GM18858 (cell line): ENCODE results near the gene WFDC2.

Source experiments
- ATAC-seq: cut with Tn5 transposase; IDR thresholded peaks from one replicate; pipeline ENCODE4 v1.9.1; 2021; ENCODE audit not compliant: unreplicated experiment

The WFDC2 gene

DNA sequence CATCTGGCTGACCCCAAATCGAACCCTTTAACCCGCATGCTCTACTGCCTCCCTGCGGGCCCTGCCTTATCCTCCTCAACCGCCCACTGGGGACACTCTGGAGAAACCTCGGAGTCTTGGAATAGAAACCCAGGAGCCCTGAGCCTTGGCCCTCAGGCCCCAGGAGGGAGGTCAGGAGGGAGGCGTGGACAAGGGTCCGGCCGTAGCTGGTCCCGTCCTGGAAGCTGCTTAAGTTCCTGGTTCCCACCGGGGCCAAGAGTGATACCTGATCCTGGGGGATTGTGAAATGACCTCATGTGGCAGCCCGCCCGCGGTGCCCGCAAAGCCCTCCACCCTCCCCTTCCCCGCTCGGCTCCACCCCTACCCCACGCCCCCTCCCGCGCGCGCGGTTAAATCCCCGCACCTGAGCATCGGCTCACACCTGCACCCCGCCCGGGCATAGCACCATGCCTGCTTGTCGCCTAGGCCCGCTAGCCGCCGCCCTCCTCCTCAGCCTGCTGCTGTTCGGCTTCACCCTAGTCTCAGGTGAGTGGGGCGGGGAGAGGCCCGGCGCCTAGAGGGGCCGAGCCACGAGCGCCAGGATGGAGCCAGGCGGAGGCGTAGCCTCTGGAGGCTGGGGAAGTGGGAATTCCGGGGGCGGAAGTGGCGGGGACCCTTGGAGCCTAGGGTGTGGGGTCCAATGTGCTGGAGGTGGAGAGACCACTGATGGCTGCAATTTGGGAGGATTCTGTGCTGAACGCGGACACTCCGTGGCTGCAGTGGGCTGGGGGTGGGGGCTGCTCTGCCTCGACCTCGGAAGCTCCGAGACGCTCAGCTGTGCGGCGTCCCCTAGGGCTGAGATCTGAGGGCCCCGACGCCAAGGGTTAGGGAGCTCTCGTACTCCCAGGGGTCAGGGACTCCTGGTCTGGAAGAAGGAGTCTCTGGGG, at the start of gene WFDC2:
Gene WFDC2 (plus strand): TSS at position 418 of the 926 bp plus-strand sequence. CDS start 29 bp downstream, at position 447.
- ATAC-seq = no peak

DNA sequence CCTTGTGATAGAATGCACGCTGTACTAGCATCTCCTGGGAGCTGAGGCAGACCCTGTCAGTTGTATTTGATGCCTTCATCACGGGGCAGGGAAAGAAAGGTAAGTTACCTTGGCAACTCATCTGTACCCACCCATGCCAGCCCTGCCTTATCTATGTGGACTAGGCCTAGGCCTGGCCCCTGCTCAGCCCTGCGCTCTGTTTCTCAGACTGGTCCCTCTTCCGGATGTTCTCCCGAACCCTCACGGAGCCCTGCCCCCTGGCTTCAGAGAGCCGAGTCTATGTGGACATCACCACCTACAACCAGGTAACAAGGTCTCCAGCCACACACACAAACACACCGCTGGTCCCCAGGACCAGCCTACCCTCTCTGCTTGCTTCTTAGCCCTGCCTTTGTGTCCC, 49.4 kb upstream of the WFDC2 start:
- ATAC-seq = no peak

DNA sequence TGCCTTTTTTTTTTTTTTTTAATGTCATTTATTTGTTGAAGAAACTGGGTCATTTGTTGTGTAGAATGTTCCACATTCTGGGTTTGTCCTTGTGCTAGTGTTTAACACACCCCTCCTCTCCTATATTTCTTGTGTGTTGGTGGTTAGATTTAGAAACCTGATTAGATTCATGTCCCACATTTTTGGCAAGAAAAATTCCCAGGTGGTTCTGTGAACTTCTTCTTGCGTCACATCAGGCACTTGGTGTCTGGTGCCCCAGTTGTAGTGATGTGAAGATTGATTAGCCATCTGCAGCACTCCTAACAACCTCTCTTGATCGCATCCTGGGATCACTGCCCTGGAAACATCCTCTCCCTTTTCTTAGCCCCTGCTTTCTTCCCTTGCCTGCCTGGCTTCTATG, 45.9 kb upstream of the WFDC2 start:
- no peak for ATAC-seq

DNA sequence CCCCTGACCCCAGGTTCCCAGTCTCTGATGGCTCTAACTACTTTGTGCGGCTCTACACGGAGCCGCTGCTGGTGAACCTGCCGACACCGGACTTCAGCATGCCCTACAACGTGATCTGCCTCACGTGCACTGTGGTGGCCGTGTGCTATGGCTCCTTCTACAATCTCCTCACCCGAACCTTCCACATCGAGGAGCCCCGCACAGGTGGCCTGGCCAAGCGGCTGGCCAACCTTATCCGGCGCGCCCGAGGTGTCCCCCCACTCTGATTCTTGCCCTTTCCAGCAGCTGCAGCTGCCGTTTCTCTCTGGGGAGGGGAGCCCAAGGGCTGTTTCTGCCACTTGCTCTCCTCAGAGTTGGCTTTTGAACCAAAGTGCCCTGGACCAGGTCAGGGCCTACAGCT, 44.0 kb upstream of the WFDC2 start:
- no peak for ATAC-seq

- no peak for ATAC-seq
These were observed 43.1 kb upstream of the WFDC2 start for GRCh38 chr20:45426320-45427016.

- ATAC-seq = no peak
These were observed 42.1 kb upstream of the WFDC2 start for GRCh38 chr20:45427236-45428149.

DNA sequence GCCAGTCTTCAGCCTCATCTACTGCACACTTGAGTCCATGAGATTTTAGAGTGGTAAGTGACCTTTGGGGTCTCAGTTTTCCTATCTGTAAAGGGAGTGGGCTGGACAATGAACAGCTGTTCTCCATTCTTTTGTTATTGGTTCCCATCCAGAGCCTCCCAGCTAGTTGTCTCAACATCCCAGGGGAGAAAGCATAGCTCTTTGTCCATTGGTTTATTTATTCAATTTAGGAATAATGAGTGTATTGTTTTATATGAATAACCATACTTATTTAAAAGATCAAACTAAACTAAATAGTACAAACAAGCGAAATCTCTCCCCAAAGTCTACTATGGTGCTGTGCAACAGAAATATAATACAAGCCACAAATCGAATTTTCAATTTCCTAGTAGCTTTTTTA, 39.9 kb upstream of the WFDC2 start:
- no peak for ATAC-seq

DNA sequence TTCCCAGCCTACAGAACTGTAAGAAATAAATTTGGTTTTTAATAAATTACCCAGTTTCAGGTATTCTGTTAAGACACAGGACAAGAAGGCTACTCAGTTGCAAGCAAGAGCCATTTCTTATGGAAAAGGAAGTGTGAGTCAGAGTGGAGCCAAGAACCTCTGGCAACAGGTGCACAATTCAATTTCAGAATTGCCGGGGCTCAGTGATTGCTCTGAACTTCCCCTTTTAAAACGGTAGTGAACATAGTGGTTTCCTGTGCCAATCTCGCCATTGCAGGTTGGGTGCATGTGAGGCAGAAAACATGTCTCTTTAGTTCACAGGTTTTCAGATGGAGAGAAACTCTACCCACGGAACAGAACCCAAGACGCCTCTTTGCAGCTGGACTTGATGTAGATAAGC, 37.3 kb upstream of the WFDC2 start:
- no peak for ATAC-seq

GRCh38 chr20:45433316-45433715, 36.2 kb upstream of the WFDC2 start:
- ATAC-seq = no peak

- no peak for ATAC-seq
These were observed 35.6 kb upstream of the WFDC2 start for GRCh38 chr20:45433976-45434375.

- ATAC-seq = no peak
These were observed 32.6 kb upstream of the WFDC2 start for GRCh38 chr20:45436732-45437485.

DNA sequence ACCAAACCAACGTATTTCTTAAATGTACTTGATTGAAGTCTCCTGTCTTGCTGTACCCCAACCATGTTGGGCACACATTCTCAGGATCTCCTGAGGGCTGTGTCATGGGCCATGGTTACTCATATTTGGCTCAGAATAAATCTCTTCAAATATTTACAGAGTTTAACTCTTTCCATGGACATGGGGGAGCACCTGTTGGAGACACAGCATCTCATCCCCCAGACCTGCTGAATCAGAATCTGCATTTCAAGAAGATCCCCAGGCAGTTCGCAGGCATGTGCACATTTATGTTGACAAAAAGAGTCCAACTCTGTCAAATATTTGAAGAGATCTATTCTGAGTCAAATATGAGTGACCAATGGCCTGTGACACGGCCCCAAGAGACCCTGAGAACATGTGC, 29.1 kb upstream of the WFDC2 start:
- no peak for ATAC-seq

DNA sequence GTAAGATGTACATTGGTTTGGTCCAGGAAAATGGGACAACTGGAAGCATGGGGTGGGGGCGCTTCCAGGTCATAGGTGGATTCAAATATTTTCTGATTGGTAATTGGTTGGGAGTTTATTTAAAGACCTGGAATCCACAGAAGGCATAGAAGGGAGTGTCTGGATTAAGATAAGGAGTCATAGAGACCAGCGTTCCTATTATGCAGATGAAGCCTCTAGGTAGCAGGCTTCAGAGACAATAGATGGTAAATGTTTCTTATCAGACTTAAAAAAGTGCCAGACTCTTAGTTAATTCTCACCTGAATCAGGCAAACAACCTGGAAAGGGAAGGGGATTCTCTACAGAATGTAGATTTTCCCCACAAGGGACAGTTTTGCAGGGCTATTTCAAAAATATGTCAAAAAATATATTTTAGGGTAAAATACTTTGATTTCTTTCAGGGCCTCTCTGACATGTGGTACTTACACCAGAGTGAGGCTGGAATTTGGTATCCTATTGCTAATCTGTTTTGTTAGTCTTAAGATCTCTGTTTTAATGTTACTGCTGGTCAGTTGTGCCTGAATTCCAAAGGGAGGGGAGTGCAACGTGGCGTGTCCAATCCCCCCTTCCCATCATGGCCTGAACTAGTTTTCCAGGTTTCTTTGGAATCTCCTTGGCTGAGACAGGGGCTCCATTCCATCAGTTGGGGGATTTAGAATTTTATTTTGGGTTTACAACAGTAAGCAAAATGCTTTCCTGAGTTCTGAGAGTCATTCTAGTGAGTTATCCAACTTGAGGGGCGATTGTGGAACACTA, 28.5 kb upstream of the WFDC2 start:
- ATAC-seq = no peak

- no peak for ATAC-seq
These were observed 27.8 kb upstream of the WFDC2 start for GRCh38 chr20:45441746-45442145.

DNA sequence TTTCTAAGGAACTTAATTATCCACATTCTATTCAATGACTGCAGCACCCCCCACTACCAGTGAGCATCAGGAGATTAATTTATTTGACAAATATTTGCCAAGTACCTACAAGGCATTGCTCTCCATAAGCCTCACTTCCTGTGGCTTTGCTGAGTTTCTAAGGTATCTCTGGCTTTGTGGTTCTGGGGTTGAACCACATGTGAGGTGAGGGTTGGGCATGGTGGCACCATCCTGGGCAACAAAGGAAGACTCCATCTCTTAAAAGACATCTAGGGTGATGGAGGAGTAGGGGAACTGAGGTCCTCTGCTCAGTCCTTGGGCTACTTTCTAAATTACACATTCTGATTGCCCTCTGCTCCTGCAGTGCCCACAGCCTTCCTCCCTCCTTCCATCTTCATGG, 25.5 kb upstream of the WFDC2 start:
- no peak for ATAC-seq

- no peak for ATAC-seq
These were observed 23.6 kb upstream of the WFDC2 start for GRCh38 chr20:45445805-45446562.

- ATAC-seq = no peak
These were observed 21.3 kb upstream of the WFDC2 start for GRCh38 chr20:45448270-45448669.

GRCh38 chr20:45449528-45449927, 20.0 kb upstream of the WFDC2 start:
- no peak for ATAC-seq
